HG03342 (cell line): Measurements from ENCODE around the gene SEC14L3.

ENCODE experiments used
- ATAC-seq: cut with Tn5 transposase; IDR thresholded peaks from one replicate; pipeline ENCODE4 v1.9.1; 2021; ENCODE audit warnings: mild to moderate bottlenecking, moderate library complexity; ENCODE audit not compliant: unreplicated experiment

Gene SEC14L3

DNA sequence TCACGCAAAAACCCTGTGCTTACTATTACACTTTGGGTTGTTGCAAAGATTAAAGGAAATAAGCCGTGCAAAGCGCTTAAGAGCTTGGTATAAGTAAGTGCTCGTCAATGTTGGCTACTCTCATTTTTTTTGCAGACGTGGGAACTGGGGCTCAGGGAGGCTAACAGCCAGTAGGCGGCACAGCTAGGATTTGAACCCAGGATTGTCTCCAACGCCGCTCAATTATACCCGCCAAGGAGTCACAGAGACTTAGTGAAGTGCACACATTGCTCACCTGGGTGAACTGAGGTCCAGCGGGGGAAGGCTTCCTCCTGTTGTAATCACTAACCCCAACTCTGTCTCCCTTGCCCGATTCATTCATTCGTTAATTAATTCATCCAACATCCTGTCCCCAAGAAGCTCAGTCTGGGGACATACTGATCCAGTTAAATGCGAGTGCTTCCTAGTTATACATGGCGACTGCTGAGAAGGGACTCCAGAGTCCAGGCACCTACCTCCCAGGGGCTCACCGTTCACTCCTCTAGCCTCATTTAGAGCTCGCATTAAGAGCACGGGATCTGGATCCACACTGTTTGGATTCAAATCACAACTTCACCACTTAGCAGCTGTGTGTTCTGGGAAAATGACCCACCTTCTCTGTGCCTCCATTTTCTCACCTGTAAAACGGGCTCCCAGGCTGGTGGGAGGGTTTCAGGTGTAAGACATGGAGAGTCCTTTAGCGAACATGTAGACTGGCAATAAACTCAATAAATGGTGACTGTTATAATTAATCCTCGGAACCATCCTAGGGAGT lies 47.1 kb downstream of the SEC14L3 start:
- no peak for ATAC-seq

DNA sequence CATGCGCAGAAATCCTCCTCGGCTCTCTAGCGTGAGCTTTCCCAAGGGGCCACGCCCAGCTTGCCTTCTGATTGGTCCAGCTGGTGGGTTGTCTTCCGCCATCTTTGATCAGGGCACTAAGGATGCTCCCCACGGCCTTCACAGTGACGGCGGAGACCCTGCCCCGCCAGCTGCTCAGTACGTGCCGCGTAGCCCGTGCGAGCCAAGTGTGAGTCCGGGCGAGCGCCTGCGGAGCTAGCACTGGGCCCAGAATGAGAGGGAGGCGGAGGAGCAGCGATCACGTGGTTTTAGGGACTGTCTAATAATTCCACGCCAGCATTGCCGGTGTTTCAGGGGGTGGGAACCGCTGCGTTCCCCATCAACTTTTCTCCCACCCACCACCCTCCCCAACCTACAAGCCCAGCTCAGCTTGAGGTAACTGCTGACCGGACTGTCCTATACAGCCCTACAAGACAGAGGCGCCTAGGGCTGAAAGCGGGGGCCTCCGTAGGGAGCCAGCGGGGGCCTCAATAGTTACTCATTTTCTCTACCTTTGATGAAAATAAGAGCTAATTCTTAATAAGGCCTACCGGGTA lies 47.8 kb downstream of the SEC14L3 start:
- peak; percentile 79 for ATAC-seq

DNA sequence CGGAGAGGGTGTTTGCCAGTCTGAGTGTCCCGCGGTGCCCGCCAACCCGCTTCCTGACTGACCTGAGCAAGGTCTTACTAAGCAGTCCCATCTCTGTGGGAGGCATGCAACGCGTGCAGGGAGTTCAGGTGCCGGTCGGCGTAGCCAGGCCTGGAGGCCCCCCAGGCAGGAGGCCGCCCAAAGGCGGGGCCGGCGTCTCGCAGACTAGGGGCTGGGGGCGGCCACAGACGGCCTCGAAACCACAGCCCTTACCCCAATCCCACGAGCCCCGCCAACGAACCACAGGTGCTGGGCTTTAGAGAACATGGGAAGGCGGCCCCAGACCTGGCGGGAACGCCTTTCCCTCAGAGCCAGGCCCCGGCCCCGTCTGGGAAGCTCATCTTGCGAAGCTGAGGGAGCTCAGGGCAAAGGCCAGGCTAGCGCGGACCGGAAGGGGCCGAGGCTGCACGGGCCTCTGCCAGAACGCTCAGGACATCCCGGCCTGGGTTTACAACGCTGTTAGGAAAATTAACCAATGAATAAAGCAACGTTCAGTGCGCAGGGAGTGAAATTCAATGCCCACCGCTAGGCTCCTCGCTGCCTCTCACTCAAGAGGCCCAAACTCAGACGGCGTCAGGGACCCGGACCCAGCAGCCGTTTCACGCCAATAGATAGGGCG lies 48.4 kb downstream of the SEC14L3 start:
- ATAC-seq: peak; percentile 24

DNA sequence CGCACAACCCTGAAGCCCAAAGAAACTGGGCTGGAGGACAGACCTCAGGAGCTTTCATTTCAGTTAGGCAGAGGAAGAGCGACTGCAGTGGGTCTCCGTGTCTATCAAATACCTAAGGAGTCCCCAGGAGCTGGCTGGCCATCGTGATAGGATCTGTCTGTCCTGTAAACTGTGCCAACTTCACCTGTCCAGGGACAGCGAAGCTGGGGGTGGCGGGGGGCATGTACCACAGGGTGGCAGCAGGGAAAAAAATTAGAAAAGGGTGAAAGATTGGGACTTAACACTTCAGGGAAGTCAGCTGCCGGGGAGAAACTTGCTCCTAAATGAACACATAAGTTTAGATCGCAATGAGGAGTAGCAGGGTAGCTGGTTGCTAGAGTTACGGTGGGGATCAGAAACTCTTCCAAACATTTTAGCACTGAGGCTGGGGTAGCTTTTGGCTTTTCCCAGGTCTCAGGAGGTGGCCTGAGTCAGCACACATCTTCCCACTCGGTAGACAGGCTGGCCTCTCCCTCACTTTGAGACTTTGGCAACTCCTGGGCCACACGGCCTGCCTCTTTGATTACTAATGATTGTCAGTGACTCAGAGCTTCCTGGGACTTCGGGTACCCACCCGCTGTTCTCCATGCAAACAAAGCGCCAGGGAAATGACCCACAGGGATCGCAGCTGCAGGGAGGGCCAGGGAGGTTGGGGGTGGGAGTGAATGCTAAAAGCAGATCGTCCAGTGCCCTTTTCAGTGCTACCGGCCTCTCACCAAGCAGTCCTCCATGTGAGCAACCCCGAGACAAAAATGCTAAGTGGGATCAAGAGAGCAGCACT lies 49.1 kb downstream of the SEC14L3 start:
- no peak for ATAC-seq

DNA sequence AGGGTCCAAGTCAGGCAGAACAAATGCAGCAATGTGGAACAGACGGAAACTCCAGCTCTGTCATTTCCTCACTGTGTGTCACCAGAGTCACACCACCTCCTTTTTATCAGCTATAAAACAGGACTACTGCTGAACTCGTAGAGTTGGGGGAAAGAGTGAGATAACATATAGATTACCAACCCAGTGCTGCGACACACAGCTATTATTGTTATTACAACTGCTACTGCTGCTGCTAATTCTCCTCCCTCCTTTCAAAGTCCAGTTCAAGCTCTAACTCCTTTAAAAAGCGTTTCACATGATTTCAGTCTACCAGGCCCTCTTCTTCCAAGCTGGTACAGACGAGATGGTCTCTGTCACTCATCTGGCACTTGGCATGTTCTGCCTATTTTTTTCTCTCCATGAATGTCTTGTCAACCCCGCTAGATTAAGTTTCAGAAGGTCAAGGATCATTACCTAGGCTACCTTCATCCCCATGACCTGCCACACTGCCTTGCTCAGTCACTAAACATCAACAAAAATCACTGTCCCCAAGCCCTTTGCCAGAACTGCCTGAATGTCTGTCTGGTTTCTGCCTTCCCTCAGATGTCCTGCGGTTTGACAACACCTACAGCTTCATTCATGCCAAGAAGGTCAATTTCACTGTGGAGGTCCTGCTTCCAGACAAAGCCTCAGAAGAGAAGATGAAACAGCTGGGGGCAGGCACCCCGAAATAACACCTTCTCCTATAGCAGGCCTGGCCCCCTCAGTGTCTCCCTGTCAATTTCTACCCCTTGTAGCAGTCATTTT lies 49.9 kb downstream of the SEC14L3 start:
- ATAC-seq: no peak

DNA sequence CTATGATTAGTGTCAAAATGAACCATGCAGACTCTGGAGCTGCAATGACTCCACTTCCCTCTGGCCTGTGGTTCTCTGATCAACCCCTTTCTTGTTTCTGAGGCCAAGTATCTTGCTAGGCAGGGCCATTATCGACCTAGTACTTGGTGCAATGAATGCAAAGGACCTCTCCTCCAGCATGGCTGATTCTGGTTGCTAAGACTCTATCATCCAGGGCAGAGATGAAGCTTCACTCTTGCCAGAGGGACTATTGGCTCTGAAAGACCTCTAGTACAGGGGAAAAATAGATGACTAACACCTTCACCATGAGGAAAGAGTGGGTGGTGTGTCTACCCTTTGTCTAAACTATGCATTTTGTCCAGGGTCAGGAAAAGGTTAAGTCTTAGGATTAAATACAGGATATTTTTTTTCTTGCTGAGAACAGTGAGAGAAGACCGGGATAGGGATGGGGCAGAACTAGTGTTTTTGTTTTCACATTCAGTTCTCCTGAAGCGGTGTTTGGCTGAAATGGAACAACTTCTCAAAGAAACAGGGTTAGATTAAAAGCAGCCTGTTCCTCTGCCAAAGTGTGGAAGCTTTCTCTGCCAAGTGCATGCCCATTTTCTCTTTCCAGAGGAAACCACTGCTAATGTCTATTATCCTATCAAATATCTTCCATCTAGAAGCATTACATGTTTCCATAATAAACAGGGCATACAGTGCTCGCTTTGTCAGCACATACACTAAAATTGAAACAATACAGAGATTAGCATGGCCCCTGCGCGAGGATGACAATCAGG lies 51.3 kb downstream of the SEC14L3 start:
- no peak for ATAC-seq

DNA sequence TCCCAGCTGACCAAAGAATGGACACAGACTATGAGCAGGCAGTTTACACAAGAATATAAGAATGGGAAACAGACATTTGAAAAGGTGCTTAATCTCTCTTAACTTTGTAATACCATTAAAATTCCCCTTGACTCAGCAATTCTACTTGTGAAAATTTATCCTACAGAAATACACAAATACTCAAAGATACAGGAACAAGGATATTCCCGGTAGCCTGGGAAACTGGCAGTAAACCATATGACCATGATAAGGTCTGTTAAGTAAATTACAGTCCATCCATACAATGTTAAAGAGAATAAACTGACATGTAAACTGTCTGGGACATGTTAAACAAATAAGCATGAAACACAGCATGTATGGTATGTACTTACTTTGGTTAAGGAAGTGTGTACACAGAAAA lies 55.0 kb downstream of the SEC14L3 start:
- no peak for ATAC-seq

DNA sequence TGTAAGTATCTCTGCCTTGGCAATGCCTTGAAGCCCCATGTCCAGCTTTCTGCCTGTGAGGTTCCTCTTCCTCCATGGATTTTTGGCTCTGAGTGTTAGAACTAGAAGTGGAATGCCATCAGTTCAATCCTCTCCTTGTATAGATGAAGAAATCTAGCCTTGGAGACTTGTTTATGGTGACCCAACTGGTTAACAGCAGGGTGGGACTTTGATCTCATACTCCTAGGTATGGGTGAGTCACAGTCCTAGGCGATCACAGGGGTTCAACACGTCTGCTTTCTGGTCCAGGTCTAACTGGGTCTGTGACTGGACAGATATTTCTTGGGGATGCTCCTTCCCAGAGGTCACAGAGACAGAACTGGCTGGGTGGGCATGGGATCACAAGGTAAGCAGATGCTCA lies 55.4 kb downstream of the SEC14L3 start:
- ATAC-seq: no peak

DNA sequence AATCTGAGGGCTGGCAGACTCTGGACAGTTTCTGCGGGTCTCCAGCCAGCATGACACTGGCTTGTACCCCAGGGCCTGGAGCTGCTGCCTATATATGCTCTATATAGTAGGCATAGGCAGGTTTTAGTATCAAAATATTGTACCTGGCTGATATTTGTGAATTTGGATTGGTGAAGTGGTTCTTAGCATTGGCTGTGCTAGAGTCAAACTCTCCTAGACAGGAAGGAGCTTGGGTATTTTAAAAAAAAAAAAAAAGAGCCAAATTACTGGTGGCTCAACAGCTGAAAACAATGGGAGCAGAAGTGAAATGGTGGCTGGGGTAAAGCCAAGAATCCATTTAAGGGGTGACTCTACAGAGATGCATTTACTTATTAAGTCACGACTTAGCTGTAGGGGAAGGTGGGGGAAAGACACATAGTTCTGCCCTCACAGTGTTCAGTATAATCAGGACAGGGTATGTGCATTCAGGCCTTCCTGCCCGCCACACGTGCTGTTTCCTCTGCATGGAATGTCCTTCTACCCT lies 57.2 kb downstream of the SEC14L3 start:
- ATAC-seq: no peak

DNA sequence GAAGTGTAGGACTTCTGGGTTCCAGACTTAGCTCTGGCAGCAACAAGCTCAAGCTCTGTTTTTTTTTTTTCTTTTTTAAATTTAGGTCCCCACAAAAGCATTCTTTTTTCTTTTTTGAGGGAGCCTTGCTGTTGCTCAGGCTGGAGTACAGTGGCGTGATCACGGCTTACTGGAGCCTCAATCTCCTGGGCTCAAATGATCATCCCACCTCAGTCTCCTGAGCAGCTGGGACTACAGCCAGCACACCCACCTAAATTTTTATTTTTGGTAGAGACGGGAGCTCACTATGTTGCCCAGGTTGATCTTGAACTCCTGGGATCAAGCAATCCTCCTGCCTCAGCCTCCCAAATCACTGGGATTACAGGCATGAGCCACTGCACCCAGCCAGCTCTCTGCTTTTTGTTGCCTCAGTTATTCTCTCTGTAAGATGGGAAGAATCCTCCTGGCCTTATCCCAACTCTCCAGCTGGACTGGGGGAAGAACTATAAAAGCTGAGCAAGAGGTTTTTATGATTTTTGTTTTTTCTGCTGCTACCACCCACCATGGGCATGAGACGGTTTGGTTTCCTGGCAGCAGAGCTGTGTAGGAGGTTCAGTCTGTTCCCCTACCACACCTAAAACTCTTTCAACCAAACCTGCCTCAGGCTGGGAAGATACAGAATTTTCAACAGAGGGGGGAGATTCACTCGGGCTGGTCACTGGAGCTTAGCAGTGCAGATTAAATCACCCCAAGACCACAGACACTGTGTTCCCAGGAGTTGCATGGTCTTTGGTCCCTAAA lies 57.9 kb downstream of the SEC14L3 start:
- ATAC-seq: no peak

DNA sequence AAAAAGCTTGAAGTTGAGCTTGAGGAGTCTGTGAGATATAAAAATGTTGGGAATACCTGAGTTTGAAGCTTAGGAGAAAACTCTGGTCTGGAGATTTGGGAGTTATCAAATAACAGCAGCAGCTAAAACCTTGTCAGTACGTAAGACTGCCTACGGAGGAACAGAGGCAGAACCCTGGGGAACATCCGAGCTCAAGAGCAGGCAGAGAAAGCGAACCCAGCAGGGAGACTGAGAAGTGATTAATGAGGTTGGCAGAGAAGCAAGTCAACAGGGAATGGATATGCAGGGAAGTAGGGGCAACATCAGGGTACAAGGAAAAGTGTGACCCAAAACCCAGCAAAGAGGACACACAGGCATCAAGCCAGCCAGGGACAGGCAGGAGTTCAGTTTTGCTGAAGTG lies 58.8 kb downstream of the SEC14L3 start:
- ATAC-seq: no peak

DNA sequence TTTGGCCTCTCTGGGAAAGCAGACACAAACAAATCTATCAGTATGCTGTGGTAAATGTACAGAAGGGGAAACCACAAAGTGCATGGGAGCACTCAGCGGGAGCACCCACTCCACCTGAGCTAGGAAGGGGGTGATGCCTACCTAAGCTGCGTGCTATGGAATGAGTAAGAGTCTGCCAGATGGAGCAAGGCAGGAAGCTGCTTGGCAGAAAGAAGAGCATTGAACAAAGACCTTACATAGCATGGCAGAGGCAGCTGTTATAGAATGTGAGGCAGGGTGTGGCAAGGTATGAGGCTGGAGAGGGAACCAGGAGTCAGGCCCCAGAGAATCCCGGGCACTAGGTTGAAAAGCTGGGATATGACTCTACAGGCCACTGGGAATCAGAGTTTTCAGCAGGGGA lies 60.0 kb downstream of the SEC14L3 start:
- ATAC-seq: no peak
